OCI-LY3 (cell line): ENCODE results near the gene CACNA1G.

ENCODE experiments used
- H2AFZ ChIP-seq: fragments of 200-600, 300-600 bp; shearing (Covaris generic); 2 replicates; pipeline ENCODE4 v1.6.0; 2014; ENCODE audit warnings: antibody characterized with exemption, low read depth, low read length
- H3K27ac ChIP-seq: fragments of 200-600, 300-600 bp; sonication (generic); 2 replicates; pipeline ENCODE4 v1.5.1; 2014; ENCODE audit warnings: mild to moderate bottlenecking, low read length, moderate library complexity, mixed read lengths
- H3K27me3 ChIP-seq: fragments of 200-600, 300-600 bp; sonication (generic); 2 replicates; pipeline ENCODE4 v1.6.1; 2014; ENCODE audit warnings: low read depth, low read length, mixed read lengths
- H3K36me3 ChIP-seq: fragments of 200-600, 300-600 bp; sonication (generic); replicated peaks from 2 replicates; pipeline ENCODE3; 2014; ENCODE audit warnings: low read depth, low read length, mixed read lengths
- H3K4me1 ChIP-seq: fragments of 300-600, 200-600 bp; sonication (generic); 2 replicates; pipeline ENCODE4 v1.6.1; 2014; ENCODE audit warnings: low read length, mixed read lengths
- H3K4me2 ChIP-seq: fragments of 200-600, 300-600 bp; sonication (generic); 2 replicates; pipeline ENCODE4 v1.6.1; 2014; ENCODE audit warnings: low read length, mixed read lengths
- H3K4me3 ChIP-seq: fragments of 300-600, 200-600 bp; sonication (generic); 2 replicates; pipeline ENCODE4 v1.5.1; 2014; ENCODE audit warnings: antibody characterized with exemption, mild to moderate bottlenecking, low read length, moderate library complexity
- H3K79me2 ChIP-seq: fragments of 300-600, 200-600 bp; shearing (Covaris generic); 2 replicates; pipeline ENCODE4 v1.6.1; 2014; ENCODE audit warnings: mild to moderate bottlenecking, low read length, mixed read lengths
- H3K9ac ChIP-seq: fragments of 300-600, 200-600 bp; shearing (Covaris generic); 2 replicates; pipeline ENCODE4 v1.6.0; 2014; ENCODE audit warnings: mild to moderate bottlenecking, low read length, moderate library complexity
- H3K9me3 ChIP-seq: fragments of 200-600, 300-600 bp; shearing (Covaris generic); 2 replicates; pipeline ENCODE4 v1.6.1; 2014; ENCODE audit warnings: low read length, mixed read lengths; ENCODE audit not compliant: insufficient read depth
- H4K20me1 ChIP-seq: fragments of 200-600, 300-600 bp; sonication (generic); 2 replicates; pipeline ENCODE4 v1.6.1; 2016; ENCODE audit warnings: low read length, mixed read lengths; ENCODE audit not compliant: insufficient read depth
- CTCF ChIP-seq: fragments of 200-600, 300-600 bp; sonication (generic); IDR thresholded peaks from 2 replicates; pipeline ENCODE4 v1.5.1; 2014; ENCODE audit warnings: antibody characterized with exemption, low read length, low read depth
- EZH2phosphoT487 ChIP-seq: fragments of 200-600 bp; shearing (Covaris generic); IDR thresholded peaks from 2 replicates; pipeline ENCODE4 v1.6.1; 2018; ENCODE audit warnings: antibody characterized with exemption, mixed run types, low read depth

The CACNA1G gene

GRCh38 chr17:50541716-50542688, 18.5 kb upstream of the CACNA1G start:
- H3K9ac ChIP-seq, result peak overlapping the region; percentile 59
- H2AFZ ChIP-seq, result peak overlapping the region; percentile 56
- no peaks in the 10 kb centered on the region for H3K79me2 ChIP-seq
- peaks cover 15% of the 10 kb centered on the region; the same call in 1 of the 2 replicates for H3K27me3 ChIP-seq
- no peaks in the 10 kb centered on the region for H3K9me3 ChIP-seq
- H4K20me1 ChIP-seq, result no peaks in the 10 kb centered on the region
- peak; percentile 35 for TF ChIP-seq CTCF
- no peak for TF ChIP-seq EZH2phosphoT487
- H3K36me3 ChIP-seq, result no peaks in the 10 kb centered on the region
- H3K27ac ChIP-seq, result no peak overlapping the region
- peaks cover 8% of the 10 kb centered on the region for H3K4me1 ChIP-seq
- H3K4me3 ChIP-seq, result peak overlapping the region; percentile 83
- H3K4me2 ChIP-seq, result peak overlapping the region; percentile 99

- peaks cover 15% of the 10 kb centered on the region; the same call in 1 of the 2 replicates for H3K27me3 ChIP-seq
- peak overlapping the region; percentile 83 for H3K4me3 ChIP-seq
- no peaks in the 10 kb centered on the region for H3K36me3 ChIP-seq
- H3K9me3 ChIP-seq, result no peaks in the 10 kb centered on the region
- no peaks in the 10 kb centered on the region for H3K79me2 ChIP-seq
- no peak for TF ChIP-seq CTCF
- no peak for TF ChIP-seq EZH2phosphoT487
- peaks cover 14% of the 10 kb centered on the region for H3K4me1 ChIP-seq
- H2AFZ ChIP-seq, result no peak overlapping the region
- no peaks in the 10 kb centered on the region for H4K20me1 ChIP-seq
- H3K4me2 ChIP-seq, result peak overlapping the region; percentile 99
- H3K9ac ChIP-seq, result peak overlapping the region; percentile 59; the same call in 1 of the 2 replicates
- no peak overlapping the region for H3K27ac ChIP-seq
These were observed 17.4 kb upstream of the CACNA1G start for GRCh38 chr17:50542795-50543774.

- no peak overlapping the region for H2AFZ ChIP-seq
- no peak overlapping the region for H3K4me2 ChIP-seq
- no peaks in the 10 kb centered on the region for H3K9me3 ChIP-seq
- H3K79me2 ChIP-seq, result no peaks in the 10 kb centered on the region
- H3K36me3 ChIP-seq, result no peaks in the 10 kb centered on the region
- TF ChIP-seq EZH2phosphoT487 (no peak), CTCF (no peak)
- H3K9ac ChIP-seq, result no peak overlapping the region
- no peak overlapping the region for H3K27ac ChIP-seq
- no peak overlapping the region for H3K4me3 ChIP-seq
- no peaks in the 10 kb centered on the region for H4K20me1 ChIP-seq
- H3K27me3 ChIP-seq, result peaks cover 15% of the 10 kb centered on the region; the same call in 1 of the 2 replicates
- peaks cover 14% of the 10 kb centered on the region for H3K4me1 ChIP-seq
These were observed 16.0 kb upstream of the CACNA1G start for GRCh38 chr17:50544516-50544915.
